Ishikawa (cell line): ENCODE results near the gene KCTD13.
A peak's percentile ranks its signal among the peaks of the same experiment; 100 is the strongest.

Experiments used
- CEBPB ChIP-seq: IDR thresholded peaks from 2 replicates; pipeline ENCODE4 v1.6.1; 2012
- CREB1 ChIP-seq: IDR thresholded peaks from 2 replicates; pipeline ENCODE4 v1.6.1; 2012; ENCODE audit warnings: low read depth
- EGR1 ChIP-seq: IDR thresholded peaks from 2 replicates; pipeline ENCODE4 v1.6.1; 2012
- EP300 ChIP-seq: IDR thresholded peaks from 2 replicates; pipeline ENCODE4 v1.6.1; 2012; ENCODE audit warnings: borderline replicate concordance
- FOXM1 ChIP-seq: IDR thresholded peaks from 2 replicates; pipeline ENCODE4 v1.6.1; 2012; ENCODE audit warnings: low read depth, borderline replicate concordance
- MAX ChIP-seq: IDR thresholded peaks from 2 replicates; pipeline ENCODE4 v1.6.1; 2012
- NFIC ChIP-seq: IDR thresholded peaks from 2 replicates; pipeline ENCODE4 v1.6.1; 2012
- RAD21 ChIP-seq: IDR thresholded peaks from 2 replicates; pipeline ENCODE4 v1.6.1; 2012; ENCODE audit warnings: low read depth
- REST ChIP-seq: IDR thresholded peaks from 2 replicates; pipeline ENCODE4 v1.6.1; 2012; ENCODE audit warnings: low read depth, mild to moderate bottlenecking
- TAF1 ChIP-seq: IDR thresholded peaks from 2 replicates; pipeline ENCODE4 v1.6.1; 2012; ENCODE audit warnings: low read depth, mild to moderate bottlenecking
- TCF12 ChIP-seq: IDR thresholded peaks from 2 replicates; pipeline ENCODE4 v1.6.1; 2012; ENCODE audit warnings: low read depth
- TEAD4 ChIP-seq: IDR thresholded peaks from 2 replicates; pipeline ENCODE4 v1.6.1; 2012
- USF1 ChIP-seq: IDR thresholded peaks from 2 replicates; pipeline ENCODE4 v1.6.1; 2012
- YY1 ChIP-seq: IDR thresholded peaks from 2 replicates; pipeline ENCODE4 v1.6.1; 2012; ENCODE audit warnings: low read depth
- ZBTB7A ChIP-seq: IDR thresholded peaks from 2 replicates; pipeline ENCODE4 v1.6.1; 2012; ENCODE audit warnings: low read depth

The KCTD13 gene

GRCh38 chr16:29925781-29926710 is at the start of gene KCTD13:
KCTD13 (minus strand) TSS chr16:29926226; CDS start chr16:29926033, 193 bp downstream.
- no peak for TF ChIP-seq YY1
- peak; percentile 77 for TF ChIP-seq MAX
- TF ChIP-seq RAD21, result no peak; the same call in 1 of the 2 replicates
- TF ChIP-seq TAF1, result peak; percentile 88; the same call in 1 of the 2 replicates
- TF ChIP-seq ZBTB7A, result peak; percentile 95
- no peak for TF ChIP-seq CREB1
- no peak for TF ChIP-seq EP300
- peak; percentile 33; the same call in 1 of the 2 replicates for TF ChIP-seq TCF12
- TF ChIP-seq REST, result no peak
- TF ChIP-seq EGR1, result peak; percentile 86
- peak; percentile 52 for TF ChIP-seq NFIC
- no peak; the same call in 1 of the 2 replicates for TF ChIP-seq USF1
- no peak for TF ChIP-seq CEBPB
- TF ChIP-seq FOXM1, result no peak

GRCh38 chr16:29975134-29975538 is 49.1 kb upstream of the KCTD13 start:
- TF ChIP-seq TCF12 (no peak), CEBPB (no peak), FOXM1 (no peak), RAD21 (no peak), CREB1 (no peak), NFIC (no peak), MAX (no peak), TAF1 (no peak), TEAD4 (no peak), REST (no peak), EP300 (no peak), ZBTB7A (no peak), YY1 (no peak), USF1 (no peak), EGR1 (no peak)

GRCh38 chr16:29974291-29975133 is 48.5 kb upstream of the KCTD13 start:
- TF ChIP-seq USF1 (no peak), MAX (no peak), ZBTB7A (no peak; the same call in 1 of the 2 replicates), REST (no peak), NFIC (no peak), TAF1 (no peak), EGR1 (no peak), CEBPB (no peak)
